Measurements from ENCODE around the gene FLG2. TPM values are rescaled to one million over a fixed set of nuclear protein-coding genes. Genes with fewer than 3 reads are reported as not detected.
"Not testable (repeated sequence)": the region's sequence is repeated elsewhere in the genome, so short reads cannot be mapped to it uniquely, and the experiment has no call there.

The FLG2 gene
- total RNA-seq, 1 experiment from 2014 or later, result not detected

- Histone ChIP-seq H3K4me1 (ENCODE audit: low read length) (no peaks in the 10 kb centered on the region), H3K4me3 (ENCODE audit: low read length) (no peak overlapping the region), H2AFZ (ENCODE audit: low read length) (no peak overlapping the region), H3K4me2 (ENCODE audit: low read depth, low read length, poor library complexity, severe bottlenecking) (no peak overlapping the region), H3K9ac (ENCODE audit: low read length) (no peak overlapping the region), H3K9me2 (replicated peaks; ENCODE audit: insufficient read depth, low read length) (no peaks in the 10 kb centered on the region), H3K27ac (ENCODE audit: low read length) (no peak overlapping the region), H3K9me3 (ENCODE audit: low read length) (no peaks in the 10 kb centered on the region), H4K20me1 (ENCODE audit: insufficient read depth, low read depth, low read length) (no peaks in the 10 kb centered on the region), H3K27me3 (ENCODE audit: low read length) (no peaks in the 10 kb centered on the region), H3K79me2 (ENCODE audit: low read length) (no peaks in the 10 kb centered on the region), H3K36me3 (ENCODE audit: insufficient read depth, low read length) (no peaks in the 10 kb centered on the region)
- no peak for DNase-seq
These were observed 49.9 kb downstream of the FLG2 start for GRCh38 chr1:152309955-152310354.

- H3K9me3 ChIP-seq (ENCODE audit: low read length); H3K4me3 ChIP-seq (ENCODE audit: low read length); H3K4me1 ChIP-seq (ENCODE audit: low read length); H3K27me3 ChIP-seq (ENCODE audit: low read length); H3K9ac ChIP-seq (ENCODE audit: low read length); H3K9me2 ChIP-seq (replicated peaks; ENCODE audit: insufficient read depth, low read length); H3K27ac ChIP-seq (ENCODE audit: low read length); DNase-seq; H3K79me2 ChIP-seq (ENCODE audit: low read length); H4K20me1 ChIP-seq (ENCODE audit: insufficient read depth, low read depth, low read length); H3K36me3 ChIP-seq (ENCODE audit: insufficient read depth, low read length); H2AFZ ChIP-seq (ENCODE audit: low read length); H3K4me2 ChIP-seq (ENCODE audit: low read depth, low read length, poor library complexity, severe bottlenecking): not testable (repeated sequence)
These were observed 50.4 kb downstream of the FLG2 start for GRCh38 chr1:152309320-152309901.

- not testable (repeated sequence) for H3K27me3 ChIP-seq (ENCODE audit: low read length); DNase-seq; H3K4me1 ChIP-seq (ENCODE audit: low read length); H3K36me3 ChIP-seq (ENCODE audit: insufficient read depth, low read length); H3K9ac ChIP-seq (ENCODE audit: low read length); H3K27ac ChIP-seq (ENCODE audit: low read length); H3K4me2 ChIP-seq (ENCODE audit: low read depth, low read length, poor library complexity, severe bottlenecking); H3K4me3 ChIP-seq (ENCODE audit: low read length); H3K79me2 ChIP-seq (ENCODE audit: low read length); H3K9me2 ChIP-seq (replicated peaks; ENCODE audit: insufficient read depth, low read length); H4K20me1 ChIP-seq (ENCODE audit: insufficient read depth, low read depth, low read length); H3K9me3 ChIP-seq (ENCODE audit: low read length); H2AFZ ChIP-seq (ENCODE audit: low read length)
These were observed 51.0 kb downstream of the FLG2 start for GRCh38 chr1:152308758-152309157.

- H4K20me1 ChIP-seq (ENCODE audit: insufficient read depth, low read depth, low read length); H3K4me1 ChIP-seq (ENCODE audit: low read length); H3K9ac ChIP-seq (ENCODE audit: low read length); H2AFZ ChIP-seq (ENCODE audit: low read length); H3K4me2 ChIP-seq (ENCODE audit: low read depth, low read length, poor library complexity, severe bottlenecking); H3K79me2 ChIP-seq (ENCODE audit: low read length); H3K27ac ChIP-seq (ENCODE audit: low read length); H3K9me3 ChIP-seq (ENCODE audit: low read length); DNase-seq; H3K27me3 ChIP-seq (ENCODE audit: low read length); H3K9me2 ChIP-seq (replicated peaks; ENCODE audit: insufficient read depth, low read length); H3K36me3 ChIP-seq (ENCODE audit: insufficient read depth, low read length); H3K4me3 ChIP-seq (ENCODE audit: low read length): not testable (repeated sequence)
These were observed 51.8 kb downstream of the FLG2 start for GRCh38 chr1:152307970-152308369.

- H3K9me3 ChIP-seq (ENCODE audit: low read length), result not testable (repeated sequence)
These were observed 53.7 kb downstream of the FLG2 start for GRCh38 chr1:152306123-152306522.

GRCh38 chr1:152304773-152305172 lies 55.0 kb downstream of the FLG2 start:
- not testable (repeated sequence) for H3K4me2 ChIP-seq (ENCODE audit: low read depth, low read length, poor library complexity, severe bottlenecking); H3K9me3 ChIP-seq (ENCODE audit: low read length); H3K79me2 ChIP-seq (ENCODE audit: low read length); H4K20me1 ChIP-seq (ENCODE audit: insufficient read depth, low read depth, low read length); H3K36me3 ChIP-seq (ENCODE audit: insufficient read depth, low read length); H3K4me1 ChIP-seq (ENCODE audit: low read length); H3K27ac ChIP-seq (ENCODE audit: low read length); H3K9me2 ChIP-seq (replicated peaks; ENCODE audit: insufficient read depth, low read length); H3K9ac ChIP-seq (ENCODE audit: low read length); H2AFZ ChIP-seq (ENCODE audit: low read length); DNase-seq; H3K27me3 ChIP-seq (ENCODE audit: low read length); H3K4me3 ChIP-seq (ENCODE audit: low read length)

More at GRCh38 chr1:152306123-152306522, 53.7 kb downstream of the FLG2 start:
- DNase-seq; H3K79me2 ChIP-seq (ENCODE audit: low read length); H3K4me2 ChIP-seq (ENCODE audit: low read depth, low read length, poor library complexity, severe bottlenecking); H4K20me1 ChIP-seq (ENCODE audit: insufficient read depth, low read depth, low read length); H3K27me3 ChIP-seq (ENCODE audit: low read length); H3K9ac ChIP-seq (ENCODE audit: low read length); H3K4me3 ChIP-seq (ENCODE audit: low read length); H3K4me1 ChIP-seq (ENCODE audit: low read length); H2AFZ ChIP-seq (ENCODE audit: low read length); H3K36me3 ChIP-seq (ENCODE audit: insufficient read depth, low read length); H3K27ac ChIP-seq (ENCODE audit: low read length); H3K9me2 ChIP-seq (replicated peaks; ENCODE audit: insufficient read depth, low read length): not testable (repeated sequence)

- DNase-seq; H3K27ac ChIP-seq (ENCODE audit: low read length); H3K9ac ChIP-seq (ENCODE audit: low read length); H3K4me2 ChIP-seq (ENCODE audit: low read depth, low read length, poor library complexity, severe bottlenecking); H3K9me3 ChIP-seq (ENCODE audit: low read length); H3K27me3 ChIP-seq (ENCODE audit: low read length); H4K20me1 ChIP-seq (ENCODE audit: insufficient read depth, low read depth, low read length); H3K36me3 ChIP-seq (ENCODE audit: insufficient read depth, low read length); H3K4me1 ChIP-seq (ENCODE audit: low read length); H3K79me2 ChIP-seq (ENCODE audit: low read length); H2AFZ ChIP-seq (ENCODE audit: low read length); H3K9me2 ChIP-seq (replicated peaks; ENCODE audit: insufficient read depth, low read length); H3K4me3 ChIP-seq (ENCODE audit: low read length): not testable (repeated sequence)
These were observed 56.5 kb downstream of the FLG2 start for GRCh38 chr1:152303139-152303872.

Data from Karpas-422 (cell line).